HG03469 (cell line): Measurements from ENCODE around the gene ADAMTS5.

Experiments used
- ATAC-seq: cut with Tn5 transposase; IDR thresholded peaks from one replicate; pipeline ENCODE4 v1.9.1; 2021; ENCODE audit warnings: mild to moderate bottlenecking, moderate library complexity, moderate number of reproducible peaks; ENCODE audit not compliant: unreplicated experiment

The ADAMTS5 gene

GRCh38 chr21:26949830-26950229 is 17.1 kb downstream of the ADAMTS5 start:
- ATAC-seq = no peak

- ATAC-seq = no peak
Observed at GRCh38 chr21:26948194-26948593, 18.7 kb downstream of the ADAMTS5 start.

GRCh38 chr21:26946744-26947446 is 20.0 kb downstream of the ADAMTS5 start:
- ATAC-seq = no peak

- no peak for ATAC-seq
Observed at GRCh38 chr21:26945916-26946675, 20.8 kb downstream of the ADAMTS5 start.

- no peak for ATAC-seq
Observed at GRCh38 chr21:26943921-26944320, 23.0 kb downstream of the ADAMTS5 start.

GRCh38 chr21:26941421-26941820 is 25.5 kb downstream of the ADAMTS5 start:
- ATAC-seq = no peak

- no peak for ATAC-seq
Observed at GRCh38 chr21:26939601-26940111, 27.2 kb downstream of the ADAMTS5 start.

- ATAC-seq = no peak
Observed at GRCh38 chr21:26936641-26937040, 30.2 kb downstream of the ADAMTS5 start.

GRCh38 chr21:26935977-26936376 is 30.9 kb downstream of the ADAMTS5 start:
- ATAC-seq = no peak

- ATAC-seq = no peak
Observed at GRCh38 chr21:26934383-26934782, 32.5 kb downstream of the ADAMTS5 start.

GRCh38 chr21:26933448-26933847 is 33.4 kb downstream of the ADAMTS5 start:
- ATAC-seq = no peak

- no peak for ATAC-seq
Observed at GRCh38 chr21:26925636-26926035, 41.3 kb downstream of the ADAMTS5 start.

GRCh38 chr21:26925122-26925521 is 41.8 kb downstream of the ADAMTS5 start:
- no peak for ATAC-seq

- no peak for ATAC-seq
Observed at GRCh38 chr21:26923986-26924385, 42.9 kb downstream of the ADAMTS5 start.

GRCh38 chr21:26920055-26920454 is 46.8 kb downstream of the ADAMTS5 start:
- no peak for ATAC-seq

GRCh38 chr21:26918323-26919079 is 48.4 kb downstream of the ADAMTS5 start:
- ATAC-seq = no peak

GRCh38 chr21:26916799-26917198 is 50.1 kb downstream of the ADAMTS5 start:
- no peak for ATAC-seq

- no peak for ATAC-seq
Observed at GRCh38 chr21:26914557-26914956, 52.3 kb downstream of the ADAMTS5 start.

GRCh38 chr21:26912466-26912865 is 54.4 kb downstream of the ADAMTS5 start:
- no peak for ATAC-seq

- no peak for ATAC-seq
Observed at GRCh38 chr21:26909972-26910371, 56.9 kb downstream of the ADAMTS5 start.

- no peak for ATAC-seq
Observed at GRCh38 chr21:26900980-26901379, 65.9 kb downstream of the ADAMTS5 start.
